Pancreas (tissue), 10 donors: ENCODE measurements around the gene ARHGAP6. TPM values are rescaled to one million over a fixed set of nuclear protein-coding genes. Genes with fewer than 3 reads are reported as not detected.

Experiments used
- ATAC-seq, 4 donors: fragments of 200-7000 bp; cut with Tn5 transposase; one replicate each; pipeline versions ENCODE4 v1.8.0 to v1.9.1; 2020; ENCODE audit warnings: mild to moderate bottlenecking in 4 of 4, moderate library complexity in 4 of 4
- DNase-seq, 6 donors: peaks; one replicate each; pipeline ENCODE4 v3.0.0-alpha.2; 2020
- FAIRE-seq: peaks from 2 replicates; lab custom pipeline; 2012; peaks lifted over from hg19 to GRCh38; lab: Jason Lieb, UNC
- H3K27ac ChIP-seq, 4 donors: fragments of 200-600 bp; sonication (generic); 1 replicate in 3 of 4; 2 replicates in 1 of 4; pipeline versions ENCODE4 v1.5.0 to v1.8.0; 2020
- H3K27me3 ChIP-seq, 4 donors: fragments of 200-600 bp; one replicate each; pipeline ENCODE4 v1.8.0; 2021
- H3K36me3 ChIP-seq, 3 donors: fragments of 200-600 bp; sonication (generic) in 1 of 3; one replicate each; pipeline versions ENCODE4 v1.5.0 to v1.8.0; 2020 to 2021
- H3K4me1 ChIP-seq, 3 donors: fragments of 200-600 bp; one replicate each; pipeline ENCODE4 v1.8.0; 2021
- H3K4me3 ChIP-seq, 4 donors: fragments of 200-600 bp; sonication (generic) in 2 of 4; one replicate each; pipeline versions ENCODE4 v1.5.0 to v1.8.0; 2020 to 2021
- H3K9me3 ChIP-seq, 4 donors: fragments of 200-600 bp; one replicate each; pipeline ENCODE4 v1.8.0; 2021
- WGBS, 2 donors: extraction: QIAGEN DNeasy Blood & Tissue Kit; methylation state at CpG; one replicate each; pipeline ENCODE4 v1.1.7; 2013; 5-methylcytosine and 5-hydroxymethylcytosine counted together
- intact Hi-C, 3 donors: fragments of 100-400 bp; cut with DNase I; formaldehyde crosslinking; loops; one replicate each; pipeline versions ENCODE4 v1.11.1 to v1.14.2; 2022
- polyA plus RNA-seq, 2 donors: library from polyadenylated mRNA; stranded (reverse); fragments of 200-250 nt; gene quantifications; one replicate each; pipeline ENCODE4 v1.2.3, GENCODE V29; 2013
- total RNA-seq, 6 donors: library from RNA; stranded (reverse); fragmentation: NEBNext Ultra II Directional in 4 of 6; extraction: Animal tissue kit (Norgen Biotek cat#: 25700) in 4 of 6; gene quantifications; one replicate each; pipeline versions ENCODE4 v1.2.1 to v1.2.4, GENCODE V29; 2021 to 2023
- TF ChIP-seq, protein P1 (sequence below), 4 donors: fragments of 200-600 bp; sonication (generic) in 3 of 4; IDR thresholded peaks; one replicate each; pipeline versions ENCODE4 v1.5.0 to v1.8.0; 2021; ENCODE audit warnings: antibody characterized with exemption in 4 of 4
- donor health status: healthy with polysubstance abuse.
- donor health status: DM: no; HTN: no; CAD: no; lungs with moderate emphysema.
- donor health status: DM: no; HTN: no; CAD: no.
- donor health status: control.
- donor health status: control.
- donor health status: Bipolar disorder and iron deficiency.
- donor health status: DM: yes; HTN: yes; CAD: no.
- donor health status: DM: no; HTN: no; CAD: no.
- donor health status: DM: no; HTN: no; CAD: no.
- donor health status: DM: yes; HTN: yes; CAD: no.

The ARHGAP6 gene
- total and polyA plus RNA-seq, 8 donors, result 0.79 to 3.3 (median 1.1) TPM

DNA sequence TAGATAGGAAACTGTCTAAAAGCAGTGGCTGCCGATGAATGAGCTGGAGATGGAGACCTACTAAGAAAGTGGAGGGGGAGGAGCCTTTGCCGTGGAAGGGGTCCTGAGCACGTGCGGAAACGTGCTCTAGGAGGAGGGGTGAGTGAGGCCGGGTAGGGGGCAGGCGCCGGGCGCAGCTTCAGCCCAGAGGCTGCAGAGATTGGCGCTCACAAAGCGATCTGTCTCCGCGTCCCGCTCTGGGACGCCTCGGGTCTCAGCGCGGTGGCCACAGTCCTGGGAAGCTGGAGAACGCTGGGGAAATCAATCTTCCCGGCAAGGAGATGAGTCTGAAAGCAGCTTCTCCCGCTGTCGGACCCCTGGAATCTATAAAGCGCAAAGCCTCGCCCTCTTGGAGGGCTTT is 444 bp upstream of the ARHGAP6 start:
- Histone ChIP-seq H3K4me1 (no peaks in the 10 kb centered on the region), H3K4me3 (peak overlapping the region in 1 of 4 donors; percentile 22), H3K36me3 (no peaks in the 10 kb centered on the region), H3K27ac (no peak overlapping the region), H3K27me3 (peaks cover 0 to 62% (median 13%) of the 10 kb centered on the region in 4 donors), H3K9me3 (no peaks in the 10 kb centered on the region)
- DNase-seq (peak in 1 of 6 donors; percentile 24), FAIRE-seq (no peak), ATAC-seq (no peak)
- intact Hi-C loops, result no loop called here
- TF ChIP-seq, protein P1, sequence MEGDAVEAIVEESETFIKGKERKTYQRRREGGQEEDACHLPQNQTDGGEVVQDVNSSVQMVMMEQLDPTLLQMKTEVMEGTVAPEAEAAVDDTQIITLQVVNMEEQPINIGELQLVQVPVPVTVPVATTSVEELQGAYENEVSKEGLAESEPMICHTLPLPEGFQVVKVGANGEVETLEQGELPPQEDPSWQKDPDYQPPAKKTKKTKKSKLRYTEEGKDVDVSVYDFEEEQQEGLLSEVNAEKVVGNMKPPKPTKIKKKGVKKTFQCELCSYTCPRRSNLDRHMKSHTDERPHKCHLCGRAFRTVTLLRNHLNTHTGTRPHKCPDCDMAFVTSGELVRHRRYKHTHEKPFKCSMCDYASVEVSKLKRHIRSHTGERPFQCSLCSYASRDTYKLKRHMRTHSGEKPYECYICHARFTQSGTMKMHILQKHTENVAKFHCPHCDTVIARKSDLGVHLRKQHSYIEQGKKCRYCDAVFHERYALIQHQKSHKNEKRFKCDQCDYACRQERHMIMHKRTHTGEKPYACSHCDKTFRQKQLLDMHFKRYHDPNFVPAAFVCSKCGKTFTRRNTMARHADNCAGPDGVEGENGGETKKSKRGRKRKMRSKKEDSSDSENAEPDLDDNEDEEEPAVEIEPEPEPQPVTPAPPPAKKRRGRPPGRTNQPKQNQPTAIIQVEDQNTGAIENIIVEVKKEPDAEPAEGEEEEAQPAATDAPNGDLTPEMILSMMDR (IDR thresholded peaks at IDR 0.05), result no peak
- 2 to 19% methylated on average over 24 of the region's 24 CpGs for WGBS, 2 donors

DNA sequence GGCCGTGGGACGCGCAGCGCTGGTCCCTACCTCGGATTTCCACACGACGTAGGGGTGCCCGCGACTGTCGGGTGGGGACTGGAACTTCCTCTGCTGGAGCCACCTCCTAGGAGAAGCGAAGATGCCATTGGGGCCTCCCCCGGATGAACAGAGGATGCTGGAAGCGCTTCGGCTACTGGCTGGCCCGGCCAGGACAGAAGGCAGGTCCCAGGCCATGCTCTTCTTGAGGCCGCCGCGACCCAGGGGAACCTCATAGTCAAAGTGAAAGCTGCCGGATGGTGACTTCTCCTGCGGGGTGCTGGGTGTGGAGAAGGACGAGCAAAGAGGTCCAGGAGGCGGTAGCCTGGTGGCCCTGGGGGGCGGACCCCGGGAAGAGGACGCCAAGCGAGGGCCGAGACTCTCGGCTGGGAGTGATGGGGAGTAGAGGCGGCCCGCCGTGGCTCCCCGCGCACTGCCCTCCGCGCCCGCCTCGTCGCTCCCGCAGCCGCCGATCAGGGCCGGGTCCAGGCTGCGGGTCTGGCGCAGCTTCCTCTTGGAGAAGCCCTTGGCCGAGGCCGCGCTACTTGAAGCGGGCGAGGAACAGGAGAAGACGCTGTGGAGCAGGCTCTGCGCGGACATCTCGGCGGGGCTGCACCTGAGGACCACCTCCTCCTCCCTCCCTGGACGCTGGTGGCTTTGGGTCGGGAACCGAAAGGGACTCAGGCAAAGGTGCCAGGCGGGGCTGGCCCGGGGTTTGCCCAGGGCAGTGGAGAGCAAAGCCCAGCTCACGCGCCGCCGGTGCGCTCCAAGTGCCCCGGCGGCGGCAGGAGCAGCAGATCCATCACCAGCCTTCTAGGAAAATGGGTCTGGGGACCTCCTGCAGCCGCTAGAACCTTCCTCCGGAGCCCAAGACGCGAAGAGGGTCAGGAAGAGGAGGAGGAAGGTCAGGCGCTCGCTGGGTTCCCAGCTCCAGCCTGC is 1.2 kb downstream of the ARHGAP6 start:
- TF ChIP-seq, protein P1 (IDR thresholded peaks at IDR 0.05), result no peak
- FAIRE-seq (no peak), DNase-seq (peak in 2 of 6 donors; percentile 49 to 65), ATAC-seq (no peak)
- intact Hi-C loops, result no loop called here
- no peak overlapping the region for H3K27ac ChIP-seq
- H3K9me3 ChIP-seq, result no peaks in the 10 kb centered on the region
- 2 to 36% methylated on average over 64 to 73 of the region's 73 CpGs for WGBS, 2 donors
- H3K36me3 ChIP-seq, result no peaks in the 10 kb centered on the region
- peak overlapping the region in 2 of 4 donors; percentile 9 to 22 for H3K4me3 ChIP-seq
- H3K27me3 ChIP-seq, result peaks cover 0 to 48% (median 8%) of the 10 kb centered on the region in 4 donors
- H3K4me1 ChIP-seq, result no peaks in the 10 kb centered on the region

DNA sequence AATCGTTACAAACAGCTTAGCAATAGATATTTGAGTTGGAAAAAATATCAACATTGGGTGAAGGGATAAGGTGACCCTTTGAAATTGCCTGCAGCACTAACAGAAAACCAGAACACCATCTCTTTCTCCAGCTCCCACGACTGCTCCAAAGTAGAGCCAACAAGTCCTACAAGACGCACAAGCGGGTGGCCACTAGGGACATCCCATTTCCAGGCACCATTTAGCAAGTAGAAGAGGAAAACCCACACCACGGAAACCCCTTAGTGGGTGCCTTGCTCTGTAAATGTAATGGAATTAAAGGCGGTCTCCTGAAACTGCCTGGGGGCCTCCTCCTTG is 1.9 kb downstream of the ARHGAP6 start:
- peak overlapping the region in 1 of 4 donors; percentile 22 for H3K4me3 ChIP-seq

GRCh38 chrX:11655282-11656015 is 10.3 kb downstream of the ARHGAP6 start:
- DNase-seq (no peak), FAIRE-seq (no peak), ATAC-seq (no peak)
- intact Hi-C loops, result no loop called here
- 60 to 65% methylated on average over 7 of the region's 7 CpGs for WGBS, 2 donors
- Histone ChIP-seq H3K27me3 (peaks cover 0 to 25% (median 2%) of the 10 kb centered on the region in 4 donors), H3K4me1 (no peaks in the 10 kb centered on the region), H3K9me3 (no peaks in the 10 kb centered on the region), H3K27ac (no peak overlapping the region), H3K36me3 (no peaks in the 10 kb centered on the region), H3K4me3 (no peak overlapping the region)
- TF ChIP-seq, protein P1 (IDR thresholded peaks at IDR 0.05), result no peak

More for the DNA sequence above, 1.9 kb downstream of the ARHGAP6 start:
- ATAC-seq (no peak), DNase-seq (no peak), FAIRE-seq (no peak)
- TF ChIP-seq, protein P1 (IDR thresholded peaks at IDR 0.05), result no peak
- intact Hi-C loops, result no loop called here
- 20 to 27% methylated on average over 6 of the region's 6 CpGs for WGBS, 2 donors
- no peaks in the 10 kb centered on the region for H3K36me3 ChIP-seq
- H3K27me3 ChIP-seq, result peaks cover 0 to 45% (median 8%) of the 10 kb centered on the region in 4 donors
- H3K9me3 ChIP-seq, result no peaks in the 10 kb centered on the region
- H3K27ac ChIP-seq, result no peak overlapping the region
- H3K4me1 ChIP-seq, result no peaks in the 10 kb centered on the region
